Activated CD8-positive, alpha-beta memory T cell treated with anti-CD3 and anti-CD28 coated beads for 24 hours (primary cell): ENCODE measurements around the gene GRAMD1C.

Experiments used
- DNase-seq: peaks from one replicate; pipeline ENCODE4 v3.0.0-alpha.2; 2020

Gene GRAMD1C

DNA sequence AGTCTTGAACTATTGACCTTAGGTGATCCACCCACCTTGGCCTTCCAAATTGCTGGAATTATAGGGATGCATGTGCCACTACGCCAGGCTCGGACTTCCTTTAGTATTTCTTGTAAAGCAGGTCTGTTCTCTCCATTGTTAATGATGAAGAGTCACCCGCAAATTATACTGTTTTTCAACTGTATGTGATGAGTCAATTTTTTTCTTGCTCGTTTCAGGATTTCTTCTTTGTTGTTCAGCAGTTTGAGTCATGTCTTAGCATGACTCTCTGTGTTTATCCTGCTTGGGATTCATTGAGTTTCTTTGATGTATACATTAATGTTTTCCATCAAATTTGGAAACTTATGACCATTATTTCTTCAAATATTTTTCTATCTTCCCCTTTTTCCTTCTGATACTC is 28.9 kb downstream of the GRAMD1C start:
- no peak for DNase-seq

DNA sequence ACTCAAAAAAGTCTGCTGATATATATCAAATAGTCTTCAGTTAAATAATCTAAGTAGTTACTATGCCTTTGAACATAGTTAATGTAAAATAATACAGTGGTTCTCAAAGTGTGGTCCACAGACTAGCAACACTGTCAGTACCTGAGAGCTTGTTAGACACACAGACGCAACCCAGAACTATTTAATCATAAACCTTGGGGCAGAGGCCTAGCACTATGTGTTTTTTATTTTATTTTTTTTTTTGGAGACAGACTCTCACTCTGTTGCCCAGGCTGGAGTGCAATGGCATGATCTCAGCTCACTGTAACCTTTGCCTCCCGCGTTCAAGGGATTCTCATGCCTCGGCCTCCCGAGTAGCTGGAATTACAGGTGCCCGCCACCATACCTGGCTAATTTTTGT is 34.7 kb downstream of the GRAMD1C start:
- DNase-seq, result no peak

- no peak for DNase-seq
Observed at GRCh38 chr3:113873814-113874526, 35.4 kb downstream of the GRAMD1C start.

GRCh38 chr3:113878403-113878802 is 39.8 kb downstream of the GRAMD1C start:
- DNase-seq, result no peak

DNA sequence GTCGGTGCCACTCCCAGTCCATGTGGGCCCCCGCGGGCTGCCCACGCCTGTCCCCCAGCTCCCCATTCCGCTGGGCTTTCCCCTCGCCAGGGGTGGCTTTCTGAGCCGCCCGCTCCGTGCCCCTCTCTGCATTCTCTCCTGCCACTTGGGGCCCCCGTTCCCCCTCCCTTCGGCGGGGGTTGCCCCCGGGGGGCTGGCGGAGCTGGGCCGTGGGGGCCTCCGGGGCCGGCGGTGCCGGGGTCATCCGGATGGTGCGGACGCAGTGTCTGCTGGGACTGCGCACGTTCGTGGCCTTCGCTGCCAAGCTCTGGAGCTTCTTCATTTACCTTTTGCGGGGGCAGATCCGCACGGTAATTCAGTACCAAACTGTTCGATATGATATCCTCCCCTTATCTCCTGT is 46.5 kb downstream of the GRAMD1C start:
- no peak for DNase-seq

DNA sequence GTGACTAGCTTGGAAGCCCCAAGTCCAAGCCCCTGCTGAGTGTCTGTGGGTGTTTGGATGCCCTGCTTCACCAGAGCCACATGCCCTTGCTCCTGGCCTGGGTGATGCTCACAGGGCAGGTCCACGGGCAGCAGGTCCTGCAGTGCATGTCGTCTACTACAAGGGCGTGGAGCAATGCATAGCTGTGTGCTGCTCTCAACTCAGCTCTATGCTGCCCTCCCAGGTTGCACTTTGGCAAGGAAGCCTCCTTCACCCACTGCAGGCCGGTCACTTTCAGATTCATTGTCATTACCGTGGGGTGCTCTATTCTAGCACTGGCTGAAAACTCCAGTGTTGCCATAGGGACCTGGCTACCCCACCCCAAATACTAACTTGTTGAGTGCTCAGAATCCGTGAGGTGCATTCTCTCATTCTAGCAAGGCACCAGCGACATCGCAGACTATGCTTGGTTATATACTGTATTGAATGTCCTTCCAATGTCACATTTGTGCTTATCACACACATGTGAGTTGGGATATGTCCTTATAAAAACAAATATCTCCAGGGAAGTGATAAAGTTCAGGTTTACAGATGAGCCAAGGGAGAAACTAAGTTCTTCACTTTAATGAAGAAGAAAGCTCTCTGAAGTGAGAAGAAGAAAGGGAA is 51.8 kb downstream of the GRAMD1C start:
- DNase-seq, result no peak

- no peak for DNase-seq
Observed at GRCh38 chr3:113894927-113895326, 56.3 kb downstream of the GRAMD1C start.

GRCh38 chr3:113895964-113896363 is 57.4 kb downstream of the GRAMD1C start:
- DNase-seq, result no peak

DNA sequence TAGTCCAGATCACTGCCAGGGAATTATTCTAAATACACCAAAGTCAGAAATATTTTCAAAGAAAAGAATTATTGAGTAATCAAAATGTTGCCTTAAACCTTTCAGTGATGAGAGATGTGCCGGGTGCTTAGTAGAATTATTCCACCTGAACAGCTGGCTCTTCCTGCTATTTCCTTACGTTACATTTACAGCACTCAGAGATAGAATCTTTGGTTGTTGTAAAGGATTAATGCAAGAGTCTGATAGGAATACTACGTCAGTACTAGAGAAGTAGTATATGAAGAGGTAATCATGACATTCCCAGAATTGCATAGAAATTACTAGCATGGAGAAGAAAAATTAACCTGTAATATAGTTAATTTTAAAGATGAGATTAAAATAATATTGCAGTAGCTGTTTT is 58.3 kb downstream of the GRAMD1C start:
- DNase-seq, result no peak

- no peak for DNase-seq
Observed at GRCh38 chr3:113897373-113897777, 58.8 kb downstream of the GRAMD1C start.

- DNase-seq, result no peak
Observed at GRCh38 chr3:113898892-113899291, 60.3 kb downstream of the GRAMD1C start.

DNA sequence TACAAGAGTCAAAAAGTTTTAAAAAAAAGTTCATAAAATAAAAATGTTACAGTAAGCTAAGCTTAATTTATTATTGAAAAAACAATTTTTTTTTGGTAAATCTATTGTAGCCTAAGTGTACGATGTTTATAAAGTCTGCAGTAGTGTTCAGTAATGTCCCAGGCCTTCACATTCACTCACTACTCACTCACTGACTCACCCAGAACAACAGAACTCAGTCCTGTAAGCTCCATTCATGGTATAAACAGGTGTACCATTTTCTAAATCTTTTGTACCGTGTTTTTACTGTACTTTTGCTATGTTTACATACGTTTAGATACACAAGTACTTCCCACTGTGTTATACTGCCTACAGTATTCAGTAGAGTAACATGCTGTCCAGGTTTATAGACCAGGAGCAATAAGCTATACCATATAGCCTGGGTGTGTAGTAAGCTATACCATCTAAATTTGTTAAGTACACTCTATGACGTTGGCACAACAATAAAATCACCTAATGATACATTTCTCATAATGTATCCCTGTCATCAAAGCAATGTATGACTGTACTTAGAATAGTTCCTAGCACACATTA is 68.1 kb downstream of the GRAMD1C start:
- DNase-seq, result no peak

GRCh38 chr3:113908133-113908532 is 69.5 kb downstream of the GRAMD1C start:
- DNase-seq, result no peak

DNA sequence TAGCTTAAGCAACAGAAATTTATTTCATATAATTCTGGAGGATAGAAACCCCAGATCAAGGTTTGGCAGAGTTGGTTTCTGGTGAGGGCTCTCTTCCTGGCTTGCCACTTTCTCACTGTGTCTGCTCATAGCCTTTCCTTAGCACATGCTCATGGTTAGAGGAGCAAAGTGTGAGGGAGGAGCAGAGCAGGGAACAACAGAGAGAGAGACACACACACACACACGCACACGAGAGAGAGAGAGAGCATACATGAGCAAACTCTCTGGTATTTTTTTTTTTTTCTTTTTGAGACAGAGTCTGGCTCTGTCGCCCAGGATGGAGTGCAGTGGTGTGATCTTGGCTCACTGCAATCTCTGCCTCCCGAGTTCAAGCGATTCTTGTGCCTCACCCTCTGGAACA is 72.4 kb downstream of the GRAMD1C start:
- DNase-seq, result no peak

- no peak for DNase-seq
Observed at GRCh38 chr3:113912552-113913236, 74.1 kb downstream of the GRAMD1C start.

DNA sequence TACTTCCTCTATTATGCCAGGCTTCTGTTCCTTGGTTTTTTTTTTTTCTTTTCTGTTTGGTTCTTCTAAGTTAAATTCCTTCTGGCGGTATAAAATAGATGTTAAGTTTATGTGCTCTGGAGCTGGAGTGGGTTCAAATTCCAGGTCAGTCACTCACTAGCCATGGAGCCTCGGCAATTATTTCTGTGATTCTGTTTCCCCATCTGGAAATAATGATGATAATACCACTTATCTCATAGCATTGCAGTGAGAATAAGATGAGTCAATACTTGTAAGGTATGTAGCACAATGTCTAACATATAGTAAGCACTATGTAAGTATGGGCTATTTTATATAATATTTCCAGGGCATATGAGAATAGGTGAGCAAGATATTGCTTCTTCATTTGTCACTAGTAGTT is 76.1 kb downstream of the GRAMD1C start:
- DNase-seq, result no peak

GRCh38 chr3:113927556-113927955 is 89.0 kb downstream of the GRAMD1C start:
- DNase-seq, result no peak

- no peak for DNase-seq
Observed at GRCh38 chr3:113946831-113947230, 108.2 kb downstream of the GRAMD1C start.

- DNase-seq, result peak; percentile 85
Observed at GRCh38 chr3:113947372-113948014, 108.9 kb downstream of the GRAMD1C start, which contains the start of gene ZDHHC23. Gene ZDHHC23 (plus strand): TSS chr3:113948013. CDS start chr3:113948803, 790 bp downstream.

- DNase-seq, result peak; percentile 80
Observed at GRCh38 chr3:113948015-113948917, 109.7 kb downstream of the GRAMD1C start.

GRCh38 chr3:113952921-113953320 is 114.3 kb downstream of the GRAMD1C start:
- DNase-seq, result no peak

GRCh38 chr3:113953677-113954076 is 115.1 kb downstream of the GRAMD1C start:
- DNase-seq, result no peak
